ENCODE results near the gene SPNS1. TPM values are rescaled to one million over a fixed set of nuclear protein-coding genes. Genes with fewer than 3 reads are reported as not detected.

SPNS1 gene
- total and polyA plus RNA-seq, 3 donors from 2014 or later = 32.0 to 56.9 (median 51.7) TPM

- H3K27me3 ChIP-seq = no peaks in the 10 kb centered on the region
- intact Hi-C loops (cut with DNase I; ENCODE audit: low total_unique reads) = no loop called here
These were observed 49.7 kb downstream of the SPNS1 start for GRCh38 chr16:29024278-29024677.

GRCh38 chr16:29025218-29025617, 50.6 kb downstream of the SPNS1 start:
- intact Hi-C loops (cut with DNase I; ENCODE audit: low total_unique reads) = no loop called here
- 42 to 50% methylated on average over 5 of the region's 5 CpGs for WGBS, 2 donors
- Histone ChIP-seq H3K4me3 (no peak overlapping the region), H3K9me3 (no peaks in the 10 kb centered on the region), H3K27ac (no peak overlapping the region), H3K27me3 (no peaks in the 10 kb centered on the region), H3K4me1 (no peaks in the 10 kb centered on the region), H3K36me3 (ENCODE audit: low read depth, missing control alignments) (no peaks in the 10 kb centered on the region)
- no peak for DNase-seq
- TF ChIP-seq CTCF (IDR thresholded peaks at IDR 0.05) = no peak
- no peak for TF ChIP-seq POLR2A (IDR thresholded peaks at IDR 0.05)

More at GRCh38 chr16:29024278-29024677, 49.7 kb downstream of the SPNS1 start:
- Histone ChIP-seq H3K36me3 (ENCODE audit: low read depth, missing control alignments) (no peaks in the 10 kb centered on the region), H3K4me3 (no peak overlapping the region), H3K27ac (no peak overlapping the region), H3K4me1 (no peaks in the 10 kb centered on the region), H3K9me3 (no peaks in the 10 kb centered on the region)
- no peak for TF ChIP-seq POLR2A (IDR thresholded peaks at IDR 0.05)
- TF ChIP-seq CTCF (IDR thresholded peaks at IDR 0.05) = no peak
- 61 to 66% methylated on average over 5 of the region's 5 CpGs for WGBS, 2 donors
- no peak for DNase-seq

GRCh38 chr16:29025735-29026134, 51.2 kb downstream of the SPNS1 start:
- DNase-seq = no peak
- no peak for TF ChIP-seq POLR2A (IDR thresholded peaks at IDR 0.05)
- no peak for TF ChIP-seq CTCF (IDR thresholded peaks at IDR 0.05)
- H3K36me3 ChIP-seq (ENCODE audit: low read depth, missing control alignments) = no peaks in the 10 kb centered on the region
- no peaks in the 10 kb centered on the region for H3K4me1 ChIP-seq
- 81 to 99% methylated on average over 4 of the region's 4 CpGs for WGBS, 2 donors
- H3K27me3 ChIP-seq = no peaks in the 10 kb centered on the region
- no peaks in the 10 kb centered on the region for H3K9me3 ChIP-seq
- intact Hi-C loops (cut with DNase I; ENCODE audit: low total_unique reads) = no loop called here
- no peak overlapping the region for H3K4me3 ChIP-seq
- H3K27ac ChIP-seq = no peak overlapping the region

GRCh38 chr16:29028457-29029167, 54.0 kb downstream of the SPNS1 start:
- TF ChIP-seq POLR2A (IDR thresholded peaks at IDR 0.05) (no peak), CTCF (IDR thresholded peaks at IDR 0.05) (no peak)
- no peaks in the 10 kb centered on the region for H3K9me3 ChIP-seq
- whole genome bisulfite sequencing, 2 donors = 67 to 89% methylated on average over 6 of the region's 7 CpGs
- H3K4me3 ChIP-seq = no peak overlapping the region
- H3K27me3 ChIP-seq = no peaks in the 10 kb centered on the region
- no peaks in the 10 kb centered on the region for H3K36me3 ChIP-seq (ENCODE audit: low read depth, missing control alignments)
- no peak overlapping the region for H3K27ac ChIP-seq
- H3K4me1 ChIP-seq = no peaks in the 10 kb centered on the region
- intact Hi-C loops (cut with DNase I; ENCODE audit: low total_unique reads) = no loop called here
- no peak for DNase-seq

Data from testis (tissue), 3 donors.